ENCODE results near the gene PDE1A.

DNA sequence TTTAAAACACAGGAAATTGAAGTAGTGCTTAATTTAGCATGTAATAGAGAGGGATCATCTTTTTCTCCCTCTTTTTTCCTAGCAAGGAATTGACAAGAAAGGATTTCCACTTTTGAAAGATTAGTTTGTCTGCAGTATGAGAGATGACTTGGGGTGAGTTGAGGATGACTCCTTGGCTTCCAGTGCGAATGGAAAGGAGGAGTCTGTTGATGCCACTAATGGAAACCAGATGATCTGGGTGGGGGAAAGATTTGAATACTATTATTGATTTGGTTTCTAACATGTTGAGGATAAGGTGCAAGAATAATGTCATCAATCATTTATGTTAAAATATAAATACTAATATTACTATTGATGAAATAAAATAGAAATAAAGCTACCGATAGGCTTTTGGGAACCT, 235.8 kb downstream of the PDE1A start:
- TF ChIP-seq, protein P1, sequence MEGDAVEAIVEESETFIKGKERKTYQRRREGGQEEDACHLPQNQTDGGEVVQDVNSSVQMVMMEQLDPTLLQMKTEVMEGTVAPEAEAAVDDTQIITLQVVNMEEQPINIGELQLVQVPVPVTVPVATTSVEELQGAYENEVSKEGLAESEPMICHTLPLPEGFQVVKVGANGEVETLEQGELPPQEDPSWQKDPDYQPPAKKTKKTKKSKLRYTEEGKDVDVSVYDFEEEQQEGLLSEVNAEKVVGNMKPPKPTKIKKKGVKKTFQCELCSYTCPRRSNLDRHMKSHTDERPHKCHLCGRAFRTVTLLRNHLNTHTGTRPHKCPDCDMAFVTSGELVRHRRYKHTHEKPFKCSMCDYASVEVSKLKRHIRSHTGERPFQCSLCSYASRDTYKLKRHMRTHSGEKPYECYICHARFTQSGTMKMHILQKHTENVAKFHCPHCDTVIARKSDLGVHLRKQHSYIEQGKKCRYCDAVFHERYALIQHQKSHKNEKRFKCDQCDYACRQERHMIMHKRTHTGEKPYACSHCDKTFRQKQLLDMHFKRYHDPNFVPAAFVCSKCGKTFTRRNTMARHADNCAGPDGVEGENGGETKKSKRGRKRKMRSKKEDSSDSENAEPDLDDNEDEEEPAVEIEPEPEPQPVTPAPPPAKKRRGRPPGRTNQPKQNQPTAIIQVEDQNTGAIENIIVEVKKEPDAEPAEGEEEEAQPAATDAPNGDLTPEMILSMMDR (IDR thresholded peaks at IDR 0.05; ENCODE audit: poor library complexity) = no peak
- no peak for TF ChIP-seq EZH2 (IDR thresholded peaks at IDR 0.05; ENCODE audit: borderline replicate concordance)
